ENCODE measurements around the gene CENPK. TPM values are rescaled to one million over a fixed set of nuclear protein-coding genes. Genes with fewer than 3 reads are reported as not detected.

CENPK gene
- polyA plus RNA-seq, 1 donor (not counting 4 experiments of a cell fraction or from before 2014, with no cell fraction given) = 15.4 TPM

DNA sequence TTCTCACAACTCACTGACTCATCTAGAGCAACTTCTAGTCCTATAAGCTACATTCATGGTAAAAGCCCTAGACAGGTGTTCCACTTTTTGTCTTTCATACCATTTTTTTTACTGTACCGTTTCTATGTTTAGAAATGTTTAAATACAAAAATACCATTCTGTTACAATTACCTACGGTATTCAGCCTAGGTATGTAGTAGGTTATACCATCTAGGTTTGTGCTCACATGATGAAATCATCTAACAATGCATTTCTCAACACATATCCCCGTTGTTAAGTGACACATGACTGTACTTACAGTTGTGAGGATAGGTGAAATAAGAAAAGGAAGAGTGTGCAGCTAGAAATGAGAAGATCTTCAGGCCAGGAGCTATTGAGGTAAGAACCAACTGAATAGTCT lies 6.2 kb downstream of the CENPK start:
- Histone ChIP-seq H3K27me3 (ENCODE audit: control insufficient read depth, extremely low read depth, insufficient read depth, low read length) (no peaks in the 10 kb centered on the region), H3K27ac (ENCODE audit: control insufficient read depth, insufficient read depth, low read length) (no peak overlapping the region), H3K9me1 (ENCODE audit: control insufficient read depth, extremely low read depth, insufficient read depth, low read length) (no peaks in the 10 kb centered on the region), H3K79me2 (ENCODE audit: control insufficient read depth, insufficient read depth, low read length) (peaks cover 19% of the 10 kb centered on the region), H3K4me3 (ENCODE audit: control insufficient read depth in 2 of 3, extremely low read depth in 1 of 3, insufficient read depth in 2 of 3, low read depth in 1 of 3, low read length in 3 of 3) (no peak overlapping the region), H3K4me1 (ENCODE audit: control insufficient read depth, extremely low read depth, insufficient read depth, low read length) (peaks cover 5% of the 10 kb centered on the region), H3K36me3 (ENCODE audit: control insufficient read depth in 2 of 2, extremely low read depth in 1 of 2, insufficient read depth in 2 of 2, low read length in 2 of 2) (peaks cover 0 to 6% of the 10 kb centered on the region in 2 experiments), H2AFZ (ENCODE audit: control insufficient read depth, low read length) (no peak overlapping the region), H3K9ac (ENCODE audit: control insufficient read depth, extremely low read depth, insufficient read depth, low read length) (no peak overlapping the region), H4K20me1 (ENCODE audit: control insufficient read depth, extremely low read depth, insufficient read depth, low read length) (no peaks in the 10 kb centered on the region), H3K4me2 (ENCODE audit: control insufficient read depth, extremely low read depth, insufficient read depth, low read depth, low read length) (no peak overlapping the region), H3K9me3 (ENCODE audit: control insufficient read depth, low read depth, low read length) (no peaks in the 10 kb centered on the region)
- no peak for DNase-seq (ENCODE audit: low read depth, low spot score)
- TF ChIP-seq CTCF (optimal IDR thresholded peaks at IDR 0.05 in 1 of 3, IDR thresholded peaks at IDR 0.05 in 1 of 3, conservative IDR thresholded peaks at IDR 0.05 in 1 of 3; ENCODE audit: extremely low read depth in 1 of 3, insufficient read depth in 2 of 3, low read length in 3 of 3) (no peak), EZH2 (IDR thresholded peaks at IDR 0.05; ENCODE audit: low read length) (no peak)
- FAIRE-seq = no peak
- dilution Hi-C loops (cut with MboI; ENCODE audit: extremely low pct_ligation_motif_present, low sequenced_read_pairs) = no loop called here

GRCh38 chr5:65556181-65556580 lies 6.8 kb downstream of the CENPK start:
- TF ChIP-seq EZH2 (IDR thresholded peaks at IDR 0.05; ENCODE audit: low read length) = no peak
- TF ChIP-seq CTCF (optimal IDR thresholded peaks at IDR 0.05 in 1 of 3, IDR thresholded peaks at IDR 0.05 in 1 of 3, conservative IDR thresholded peaks at IDR 0.05 in 1 of 3; ENCODE audit: extremely low read depth in 1 of 3, insufficient read depth in 2 of 3, low read length in 3 of 3) = no peak
- H3K27me3 ChIP-seq (ENCODE audit: control insufficient read depth, extremely low read depth, insufficient read depth, low read length) = no peaks in the 10 kb centered on the region
- H3K4me3 ChIP-seq (ENCODE audit: control insufficient read depth in 2 of 3, extremely low read depth in 1 of 3, insufficient read depth in 2 of 3, low read depth in 1 of 3, low read length in 3 of 3) = no peak overlapping the region
- H3K9ac ChIP-seq (ENCODE audit: control insufficient read depth, extremely low read depth, insufficient read depth, low read length) = no peak overlapping the region
- peaks cover 13% of the 10 kb centered on the region for H3K79me2 ChIP-seq (ENCODE audit: control insufficient read depth, insufficient read depth, low read length)
- dilution Hi-C loops (cut with MboI; ENCODE audit: extremely low pct_ligation_motif_present, low sequenced_read_pairs) = no loop called here
- no peaks in the 10 kb centered on the region for H3K4me1 ChIP-seq (ENCODE audit: control insufficient read depth, extremely low read depth, insufficient read depth, low read length)
- H2AFZ ChIP-seq (ENCODE audit: control insufficient read depth, low read length) = no peak overlapping the region
- H4K20me1 ChIP-seq (ENCODE audit: control insufficient read depth, extremely low read depth, insufficient read depth, low read length) = no peaks in the 10 kb centered on the region
- no peaks in the 10 kb centered on the region for H3K9me1 ChIP-seq (ENCODE audit: control insufficient read depth, extremely low read depth, insufficient read depth, low read length)
- peaks cover 0 to 6% of the 10 kb centered on the region in 2 experiments for H3K36me3 ChIP-seq (ENCODE audit: control insufficient read depth in 2 of 2, extremely low read depth in 1 of 2, insufficient read depth in 2 of 2, low read length in 2 of 2)
- FAIRE-seq (no peak), DNase-seq (ENCODE audit: low read depth, low spot score) (no peak)
- no peaks in the 10 kb centered on the region for H3K9me3 ChIP-seq (ENCODE audit: control insufficient read depth, low read depth, low read length)
- no peak overlapping the region for H3K4me2 ChIP-seq (ENCODE audit: control insufficient read depth, extremely low read depth, insufficient read depth, low read depth, low read length)
- H3K27ac ChIP-seq (ENCODE audit: control insufficient read depth, insufficient read depth, low read length) = no peak overlapping the region

Data from keratinocyte (primary cell).